Right lobe of liver (tissue), 4 donors: Measurements from ENCODE around the gene LGALS14.

Experiments used
- CTCF ChIP-seq, 4 donors: fragments of 200-600 bp in 3 of 4; fragments of 450-650 bp in 1 of 4; IDR thresholded peaks; one replicate each; pipeline versions ENCODE4 v1.5.1 to v1.8.0; 2016 to 2022; ENCODE audit warnings: antibody characterized with exemption in 4 of 4, mild to moderate bottlenecking in 2 of 4
- POLR2A ChIP-seq: fragments of 450-650 bp; IDR thresholded peaks from one replicate; pipeline ENCODE4 v1.6.1; 2017; ENCODE audit warnings: antibody characterized with exemption, mild to moderate bottlenecking
- donor health status: DM: no; HTN: no; CAD: no.
- donor health status: DM: no; HTN: no; CAD: no.
- donor health status: DM: no; HTN: yes; CAD: no.

DNA sequence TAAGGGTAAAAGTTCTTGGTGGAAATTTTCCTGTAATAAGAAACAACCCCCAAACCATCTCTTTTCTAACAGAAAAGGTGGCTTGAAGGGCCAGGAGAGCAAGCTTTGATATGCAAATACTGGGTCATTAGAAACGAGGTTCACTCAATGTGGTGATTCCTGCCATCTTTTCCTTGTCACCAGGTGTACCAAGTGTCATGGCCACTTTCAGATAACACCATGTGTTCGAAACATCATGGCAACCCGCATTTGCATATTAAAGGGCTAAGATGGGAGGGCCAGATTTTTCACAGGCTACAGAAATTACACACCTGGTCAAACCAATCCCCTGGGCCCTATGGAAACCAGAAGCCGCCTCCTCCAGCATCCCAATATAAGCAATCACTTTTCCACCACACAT lies 33.3 kb upstream of the LGALS14 start:
- TF ChIP-seq CTCF (IDR thresholded peaks at IDR 0.05) (no peak), POLR2A (no peak)
